ENCODE results near the gene NELL1.

DNA sequence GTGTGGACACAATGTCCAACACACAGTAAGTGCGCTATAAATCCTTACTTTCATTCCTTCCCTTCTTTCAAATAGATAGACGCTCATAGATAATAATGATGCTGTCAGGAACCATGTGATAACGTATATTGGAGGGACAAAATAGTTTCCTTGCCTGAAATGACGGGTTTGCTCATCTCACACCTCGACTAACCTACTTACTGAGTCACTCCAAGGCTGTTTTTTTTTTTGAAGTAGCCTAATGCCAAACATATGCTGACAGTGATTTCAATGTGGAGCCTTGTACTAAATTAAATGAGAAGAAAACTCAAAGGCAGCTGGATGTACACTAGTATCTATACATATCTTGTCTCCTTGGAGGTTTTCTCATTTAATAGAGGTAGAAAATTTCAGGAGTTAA is 400.5 kb downstream of the NELL1 start:
- TF ChIP-seq, protein P1, sequence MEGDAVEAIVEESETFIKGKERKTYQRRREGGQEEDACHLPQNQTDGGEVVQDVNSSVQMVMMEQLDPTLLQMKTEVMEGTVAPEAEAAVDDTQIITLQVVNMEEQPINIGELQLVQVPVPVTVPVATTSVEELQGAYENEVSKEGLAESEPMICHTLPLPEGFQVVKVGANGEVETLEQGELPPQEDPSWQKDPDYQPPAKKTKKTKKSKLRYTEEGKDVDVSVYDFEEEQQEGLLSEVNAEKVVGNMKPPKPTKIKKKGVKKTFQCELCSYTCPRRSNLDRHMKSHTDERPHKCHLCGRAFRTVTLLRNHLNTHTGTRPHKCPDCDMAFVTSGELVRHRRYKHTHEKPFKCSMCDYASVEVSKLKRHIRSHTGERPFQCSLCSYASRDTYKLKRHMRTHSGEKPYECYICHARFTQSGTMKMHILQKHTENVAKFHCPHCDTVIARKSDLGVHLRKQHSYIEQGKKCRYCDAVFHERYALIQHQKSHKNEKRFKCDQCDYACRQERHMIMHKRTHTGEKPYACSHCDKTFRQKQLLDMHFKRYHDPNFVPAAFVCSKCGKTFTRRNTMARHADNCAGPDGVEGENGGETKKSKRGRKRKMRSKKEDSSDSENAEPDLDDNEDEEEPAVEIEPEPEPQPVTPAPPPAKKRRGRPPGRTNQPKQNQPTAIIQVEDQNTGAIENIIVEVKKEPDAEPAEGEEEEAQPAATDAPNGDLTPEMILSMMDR (IDR thresholded peaks at IDR 0.05 in 8 of 11, conservative IDR thresholded peaks at IDR 0.05 in 3 of 11) = no peak
- TF ChIP-seq POLR2AphosphoS5 (IDR thresholded peaks at IDR 0.05) = no peak
- no peak for TF ChIP-seq POLR2A (IDR thresholded peaks at IDR 0.05)

All from spleen (tissue), 7 donors.